ENCODE data around the gene MXI1.

MXI1 gene

DNA sequence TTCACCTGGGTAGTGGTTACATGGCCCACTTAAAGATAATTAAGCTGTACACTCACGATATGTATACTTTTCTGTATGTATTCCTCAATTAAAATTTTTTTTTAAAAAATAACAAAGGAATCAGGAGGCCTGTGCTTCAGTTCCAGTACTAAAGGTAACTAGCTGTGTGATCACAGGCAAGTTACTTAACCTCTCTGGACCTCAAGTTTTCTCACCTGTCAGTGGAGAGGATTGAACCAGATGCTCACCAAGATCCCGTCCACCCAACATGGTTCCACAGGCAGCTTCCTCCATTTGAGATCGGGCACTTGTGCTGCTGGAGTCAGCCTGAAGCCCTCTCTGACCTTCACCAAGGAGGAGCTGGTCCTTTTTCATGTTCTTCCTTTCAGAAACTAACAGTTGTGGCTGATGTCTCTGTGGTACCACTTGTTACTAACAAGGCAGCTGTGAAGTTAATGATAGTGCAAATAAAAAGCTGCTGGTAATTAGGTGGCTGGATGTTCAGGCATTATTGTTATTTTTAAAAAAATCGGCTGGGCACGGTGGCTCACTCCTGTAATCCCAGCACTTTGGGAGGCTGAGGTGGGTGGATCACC, 126.8 kb downstream of the MXI1 start:
- no peaks in the 10 kb centered on the region for H3K27me3 ChIP-seq (ENCODE audit: insufficient read depth, low read depth, severe bottlenecking)
- no peak overlapping the region for H3K4me3 ChIP-seq (ENCODE audit: low read depth, low read length)
- H3K27ac ChIP-seq, result no peak overlapping the region
- TF ChIP-seq, protein P1, sequence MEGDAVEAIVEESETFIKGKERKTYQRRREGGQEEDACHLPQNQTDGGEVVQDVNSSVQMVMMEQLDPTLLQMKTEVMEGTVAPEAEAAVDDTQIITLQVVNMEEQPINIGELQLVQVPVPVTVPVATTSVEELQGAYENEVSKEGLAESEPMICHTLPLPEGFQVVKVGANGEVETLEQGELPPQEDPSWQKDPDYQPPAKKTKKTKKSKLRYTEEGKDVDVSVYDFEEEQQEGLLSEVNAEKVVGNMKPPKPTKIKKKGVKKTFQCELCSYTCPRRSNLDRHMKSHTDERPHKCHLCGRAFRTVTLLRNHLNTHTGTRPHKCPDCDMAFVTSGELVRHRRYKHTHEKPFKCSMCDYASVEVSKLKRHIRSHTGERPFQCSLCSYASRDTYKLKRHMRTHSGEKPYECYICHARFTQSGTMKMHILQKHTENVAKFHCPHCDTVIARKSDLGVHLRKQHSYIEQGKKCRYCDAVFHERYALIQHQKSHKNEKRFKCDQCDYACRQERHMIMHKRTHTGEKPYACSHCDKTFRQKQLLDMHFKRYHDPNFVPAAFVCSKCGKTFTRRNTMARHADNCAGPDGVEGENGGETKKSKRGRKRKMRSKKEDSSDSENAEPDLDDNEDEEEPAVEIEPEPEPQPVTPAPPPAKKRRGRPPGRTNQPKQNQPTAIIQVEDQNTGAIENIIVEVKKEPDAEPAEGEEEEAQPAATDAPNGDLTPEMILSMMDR (IDR thresholded peaks at IDR 0.05; ENCODE audit: low read depth, low read length), result no peak
- no peak for DNase-seq
- H3K36me3 ChIP-seq, result no peaks in the 10 kb centered on the region
- H3K9me3 ChIP-seq (ENCODE audit: severe bottlenecking), result peaks cover 21% of the 10 kb centered on the region

DNA sequence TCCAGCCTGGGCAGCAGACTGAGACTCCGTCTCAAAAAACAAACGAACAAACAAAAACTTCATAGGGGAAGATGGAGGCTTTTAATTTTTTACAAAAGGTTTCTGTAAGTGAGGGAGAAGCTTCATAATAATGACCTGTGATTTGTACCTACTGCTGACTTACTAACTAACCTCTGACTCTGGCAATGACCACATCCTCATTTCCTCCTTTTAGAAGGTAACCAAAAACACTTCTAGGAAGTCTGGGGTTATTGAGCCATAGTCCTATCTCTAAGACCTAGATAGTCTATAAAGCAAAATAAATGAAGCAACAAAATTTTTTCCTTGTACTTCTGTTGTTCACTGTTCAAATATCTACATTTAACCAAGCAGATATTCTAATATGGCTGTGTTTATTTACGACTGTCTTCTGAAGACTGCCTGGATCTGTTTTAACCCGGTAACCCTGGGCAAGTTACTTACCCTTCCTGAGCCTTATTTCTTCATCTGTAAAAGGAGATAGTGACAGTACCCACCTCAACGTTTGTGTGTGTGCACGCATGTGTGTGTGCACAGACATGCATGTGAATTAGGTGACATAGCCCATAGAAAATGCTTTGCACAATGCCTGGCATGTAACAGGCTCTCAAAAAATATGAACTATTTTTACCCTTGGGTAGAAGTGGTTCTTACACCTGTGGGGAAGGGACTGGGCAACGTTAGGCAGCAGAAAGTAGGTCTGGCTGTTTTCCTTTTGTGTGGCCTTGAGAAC, 128.1 kb downstream of the MXI1 start:
- no peak overlapping the region for H3K27ac ChIP-seq

DNA sequence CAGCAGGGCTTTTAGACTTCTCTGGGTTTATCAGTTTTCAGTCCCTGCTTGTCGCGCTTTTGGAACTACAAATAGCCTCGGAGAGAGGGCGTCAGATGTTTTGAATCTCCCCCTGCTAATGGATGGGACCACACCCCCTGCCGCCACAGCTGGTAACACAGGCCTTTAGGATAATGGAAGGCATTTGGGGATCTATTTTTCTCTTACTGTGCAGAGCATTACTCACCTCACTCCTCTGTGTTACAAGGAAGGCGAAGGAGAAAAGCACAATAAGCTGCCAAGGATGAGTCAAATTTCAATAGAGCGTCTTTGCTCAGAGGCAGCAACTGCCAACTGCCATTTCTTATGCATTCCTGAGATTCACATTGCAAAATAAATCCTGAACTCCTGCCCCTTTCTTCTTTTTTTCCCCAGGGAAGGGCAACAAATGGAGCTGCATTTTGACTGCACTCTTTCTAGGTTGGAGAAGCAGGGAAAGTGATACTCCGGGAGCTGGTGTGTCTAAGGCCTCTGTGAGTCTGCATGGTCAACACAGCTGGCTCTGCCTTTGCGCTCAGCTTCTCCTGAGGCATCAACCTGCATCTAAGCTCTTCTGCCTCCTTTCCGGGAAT, 128.8 kb downstream of the MXI1 start:
- Histone ChIP-seq H3K9me3 (ENCODE audit: severe bottlenecking) (peaks cover 7% of the 10 kb centered on the region), H3K27me3 (ENCODE audit: insufficient read depth, low read depth, severe bottlenecking) (no peaks in the 10 kb centered on the region), H3K36me3 (no peaks in the 10 kb centered on the region), H3K4me3 (ENCODE audit: low read depth, low read length) (no peak overlapping the region), H3K27ac (no peak overlapping the region)
- TF ChIP-seq, protein P1 (IDR thresholded peaks at IDR 0.05; ENCODE audit: low read depth, low read length), result no peak
- no peak for DNase-seq

More for the DNA sequence above, 128.1 kb downstream of the MXI1 start:
- no peaks in the 10 kb centered on the region for H3K36me3 ChIP-seq
- H3K9me3 ChIP-seq (ENCODE audit: severe bottlenecking), result peaks cover 11% of the 10 kb centered on the region
- TF ChIP-seq, protein P1 (IDR thresholded peaks at IDR 0.05; ENCODE audit: low read depth, low read length), result no peak
- H3K4me3 ChIP-seq (ENCODE audit: low read depth, low read length), result no peak overlapping the region
- DNase-seq, result no peak
- H3K27me3 ChIP-seq (ENCODE audit: insufficient read depth, low read depth, severe bottlenecking), result no peaks in the 10 kb centered on the region

All from WERI-Rb-1 (cell line).